Activated CD4-positive, CD25-positive, alpha-beta regulatory T cell (primary cell): ENCODE data around the gene VPS18.

Source experiments
- DNase-seq, 4 experiments: peaks; one replicate each; lab custom pipeline; 2025; lab: John Stamatoyannopoulos, UW

Gene VPS18

GRCh38 chr15:40901053-40901443 lies 6.8 kb downstream of the VPS18 start:
- no peak for DNase-seq

GRCh38 chr15:40902605-40903561 lies 8.6 kb downstream of the VPS18 start:
- DNase-seq: no peak

- DNase-seq: no peak
Observed at GRCh38 chr15:40904552-40905201, 10.4 kb downstream of the VPS18 start.

GRCh38 chr15:40906091-40906990 lies 12.1 kb downstream of the VPS18 start:
- DNase-seq: peak; percentile 57 to 68 (median 64)

- peak in 2 of 4 experiments; percentile 24 to 51 for DNase-seq
Observed at GRCh38 chr15:40906991-40907802, 12.9 kb downstream of the VPS18 start.

GRCh38 chr15:40908095-40908494 lies 13.8 kb downstream of the VPS18 start:
- DNase-seq: no peak

- DNase-seq: no peak
Observed at GRCh38 chr15:40909662-40910630, 15.7 kb downstream of the VPS18 start.

- no peak for DNase-seq
Observed at GRCh38 chr15:40911141-40911540, 16.9 kb downstream of the VPS18 start.

- no peak for DNase-seq
Observed at GRCh38 chr15:40911693-40912092, 17.4 kb downstream of the VPS18 start.

GRCh38 chr15:40912478-40912877 lies 18.2 kb downstream of the VPS18 start:
- no peak for DNase-seq

- no peak for DNase-seq
Observed at GRCh38 chr15:40914013-40914412, 19.8 kb downstream of the VPS18 start.

- DNase-seq: no peak
Observed at GRCh38 chr15:40914486-40914885, 20.2 kb downstream of the VPS18 start.

- no peak for DNase-seq
Observed at GRCh38 chr15:40915116-40915661, 20.9 kb downstream of the VPS18 start.

GRCh38 chr15:40915679-40916078 lies 21.4 kb downstream of the VPS18 start:
- DNase-seq: no peak

- DNase-seq: no peak
Observed at GRCh38 chr15:40917585-40917984, 23.3 kb downstream of the VPS18 start.

GRCh38 chr15:40918146-40918798 lies 24.0 kb downstream of the VPS18 start:
- no peak for DNase-seq

- DNase-seq: no peak
Observed at GRCh38 chr15:40918799-40919392, 24.6 kb downstream of the VPS18 start.

- no peak for DNase-seq
Observed at GRCh38 chr15:40921949-40922607, 27.8 kb downstream of the VPS18 start.
